ENCODE measurements around the gene CDC5L. TPM values are rescaled to one million over a fixed set of nuclear protein-coding genes. Genes with fewer than 3 reads are reported as not detected.

CDC5L gene
- polyA plus RNA-seq, 1 donor (not counting 4 experiments of a cell fraction or from before 2014, with no cell fraction given), result 16.6 TPM

- Histone ChIP-seq H4K20me1 (ENCODE audit: control insufficient read depth, extremely low read depth, insufficient read depth, low read length) (no peaks in the 10 kb centered on the region), H3K4me1 (ENCODE audit: control insufficient read depth, extremely low read depth, insufficient read depth, low read length) (peaks cover 22% of the 10 kb centered on the region), H2AFZ (ENCODE audit: control insufficient read depth, low read length) (no peak overlapping the region), H3K4me2 (ENCODE audit: control insufficient read depth, extremely low read depth, insufficient read depth, low read depth, low read length) (no peak overlapping the region), H3K4me3 (ENCODE audit: control insufficient read depth in 2 of 3, extremely low read depth in 1 of 3, insufficient read depth in 2 of 3, low read depth in 1 of 3, low read length in 3 of 3) (no peak overlapping the region), H3K9ac (ENCODE audit: control insufficient read depth, extremely low read depth, insufficient read depth, low read length) (no peak overlapping the region), H3K27me3 (ENCODE audit: control insufficient read depth, extremely low read depth, insufficient read depth, low read length) (no peaks in the 10 kb centered on the region), H3K79me2 (ENCODE audit: control insufficient read depth, insufficient read depth, low read length) (no peaks in the 10 kb centered on the region), H3K36me3 (ENCODE audit: control insufficient read depth in 2 of 2, extremely low read depth in 1 of 2, insufficient read depth in 2 of 2, low read length in 2 of 2) (no peaks in the 10 kb centered on the region), H3K9me3 (ENCODE audit: control insufficient read depth, low read depth, low read length) (no peaks in the 10 kb centered on the region), H3K9me1 (ENCODE audit: control insufficient read depth, extremely low read depth, insufficient read depth, low read length) (no peaks in the 10 kb centered on the region), H3K27ac (ENCODE audit: control insufficient read depth, insufficient read depth, low read length) (no peak overlapping the region)
- FAIRE-seq (no peak), DNase-seq (ENCODE audit: low read depth, low spot score) (no peak)
- dilution Hi-C loops (cut with MboI; ENCODE audit: extremely low pct_ligation_motif_present, low sequenced_read_pairs), result no loop called here
- no peak for TF ChIP-seq EZH2 (IDR thresholded peaks at IDR 0.05; ENCODE audit: low read length)
- no peak for TF ChIP-seq CTCF (optimal IDR thresholded peaks at IDR 0.05 in 1 of 3, IDR thresholded peaks at IDR 0.05 in 1 of 3, conservative IDR thresholded peaks at IDR 0.05 in 1 of 3; ENCODE audit: extremely low read depth in 1 of 3, insufficient read depth in 2 of 3, low read length in 3 of 3)
Observed at GRCh38 chr6:44496665-44497369, 109.3 kb downstream of the CDC5L start.

DNA sequence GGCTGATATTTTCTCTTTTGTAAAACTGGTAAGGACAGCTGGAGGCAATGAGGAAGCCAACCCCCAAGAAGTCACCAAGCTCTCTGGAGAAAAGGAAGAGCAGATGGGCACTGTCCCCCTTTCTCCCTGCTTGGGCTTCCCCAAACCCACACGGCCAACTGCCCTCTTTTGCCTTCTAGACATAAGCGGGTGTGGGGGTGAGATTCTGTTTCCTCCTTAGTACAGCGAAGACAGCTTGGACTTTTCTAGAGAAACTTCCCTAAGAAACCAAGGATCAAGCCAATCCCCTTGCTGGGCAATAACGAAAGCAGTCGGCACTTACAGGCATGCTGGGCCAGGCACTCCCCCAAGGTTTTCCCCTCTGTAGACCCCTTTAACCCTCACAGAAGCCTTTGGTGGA is 110.3 kb downstream of the CDC5L start:
- no peaks in the 10 kb centered on the region for H3K36me3 ChIP-seq (ENCODE audit: control insufficient read depth in 2 of 2, extremely low read depth in 1 of 2, insufficient read depth in 2 of 2, low read length in 2 of 2)
- no peaks in the 10 kb centered on the region for H3K9me3 ChIP-seq (ENCODE audit: control insufficient read depth, low read depth, low read length)
- H3K79me2 ChIP-seq (ENCODE audit: control insufficient read depth, insufficient read depth, low read length), result no peaks in the 10 kb centered on the region
- H4K20me1 ChIP-seq (ENCODE audit: control insufficient read depth, extremely low read depth, insufficient read depth, low read length), result no peaks in the 10 kb centered on the region
- H3K27me3 ChIP-seq (ENCODE audit: control insufficient read depth, extremely low read depth, insufficient read depth, low read length), result no peaks in the 10 kb centered on the region
- no peak overlapping the region for H2AFZ ChIP-seq (ENCODE audit: control insufficient read depth, low read length)
- H3K4me2 ChIP-seq (ENCODE audit: control insufficient read depth, extremely low read depth, insufficient read depth, low read depth, low read length), result no peak overlapping the region
- H3K9ac ChIP-seq (ENCODE audit: control insufficient read depth, extremely low read depth, insufficient read depth, low read length), result no peak overlapping the region
- H3K4me3 ChIP-seq (ENCODE audit: control insufficient read depth in 2 of 3, extremely low read depth in 1 of 3, insufficient read depth in 2 of 3, low read depth in 1 of 3, low read length in 3 of 3), result no peak overlapping the region
- FAIRE-seq (no peak), DNase-seq (ENCODE audit: low read depth, low spot score) (no peak)
- H3K9me1 ChIP-seq (ENCODE audit: control insufficient read depth, extremely low read depth, insufficient read depth, low read length), result no peaks in the 10 kb centered on the region
- no peak overlapping the region for H3K27ac ChIP-seq (ENCODE audit: control insufficient read depth, insufficient read depth, low read length)
- dilution Hi-C loops (cut with MboI; ENCODE audit: extremely low pct_ligation_motif_present, low sequenced_read_pairs), result no loop called here
- peaks cover 20% of the 10 kb centered on the region for H3K4me1 ChIP-seq (ENCODE audit: control insufficient read depth, extremely low read depth, insufficient read depth, low read length)
- TF ChIP-seq CTCF (optimal IDR thresholded peaks at IDR 0.05 in 1 of 3, IDR thresholded peaks at IDR 0.05 in 1 of 3, conservative IDR thresholded peaks at IDR 0.05 in 1 of 3; ENCODE audit: extremely low read depth in 1 of 3, insufficient read depth in 2 of 3, low read length in 3 of 3) (no peak), EZH2 (IDR thresholded peaks at IDR 0.05; ENCODE audit: low read length) (no peak)
